SU-DHL-6 (cell line): ENCODE data around the gene EIF1AD.

Experiments used
- EZH2phosphoT487 ChIP-seq: fragments of 200-600 bp; sonication (generic), shearing (Covaris generic); conservative IDR thresholded peaks from 2 replicates; pipeline ENCODE4 v1.6.1; 2018; ENCODE audit warnings: mild to moderate bottlenecking, antibody characterized with exemption, low read length, moderate library complexity, mixed read lengths
- TF ChIP-seq, protein P1 (sequence below): fragments of 200-600 bp; sonication (generic); IDR thresholded peaks from one replicate; pipeline ENCODE4 v1.5.1; 2017; ENCODE audit warnings: antibody characterized with exemption, mild to moderate bottlenecking, low read length, moderate library complexity; ENCODE audit not compliant: insufficient read depth, poor library complexity, severe bottlenecking

GRCh38 chr11:66020618-66021357 lies 18.8 kb upstream of the EIF1AD start:
- TF ChIP-seq EZH2phosphoT487 = no peak
- TF ChIP-seq, protein P1, sequence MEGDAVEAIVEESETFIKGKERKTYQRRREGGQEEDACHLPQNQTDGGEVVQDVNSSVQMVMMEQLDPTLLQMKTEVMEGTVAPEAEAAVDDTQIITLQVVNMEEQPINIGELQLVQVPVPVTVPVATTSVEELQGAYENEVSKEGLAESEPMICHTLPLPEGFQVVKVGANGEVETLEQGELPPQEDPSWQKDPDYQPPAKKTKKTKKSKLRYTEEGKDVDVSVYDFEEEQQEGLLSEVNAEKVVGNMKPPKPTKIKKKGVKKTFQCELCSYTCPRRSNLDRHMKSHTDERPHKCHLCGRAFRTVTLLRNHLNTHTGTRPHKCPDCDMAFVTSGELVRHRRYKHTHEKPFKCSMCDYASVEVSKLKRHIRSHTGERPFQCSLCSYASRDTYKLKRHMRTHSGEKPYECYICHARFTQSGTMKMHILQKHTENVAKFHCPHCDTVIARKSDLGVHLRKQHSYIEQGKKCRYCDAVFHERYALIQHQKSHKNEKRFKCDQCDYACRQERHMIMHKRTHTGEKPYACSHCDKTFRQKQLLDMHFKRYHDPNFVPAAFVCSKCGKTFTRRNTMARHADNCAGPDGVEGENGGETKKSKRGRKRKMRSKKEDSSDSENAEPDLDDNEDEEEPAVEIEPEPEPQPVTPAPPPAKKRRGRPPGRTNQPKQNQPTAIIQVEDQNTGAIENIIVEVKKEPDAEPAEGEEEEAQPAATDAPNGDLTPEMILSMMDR = no peak
